NCI-H146 treated with DMSO at 0.1 percent for 48 hours (cell line): ENCODE data around the gene FRMD1.

Source experiments
- DNase-seq: peaks from one replicate; lab custom pipeline; 2025; ENCODE audit not compliant: unreplicated experiment; lab: John Stamatoyannopoulos, UW

FRMD1 gene

GRCh38 chr6:168031411-168031971 is 47.5 kb downstream of the FRMD1 start:
- DNase-seq: no peak

GRCh38 chr6:168030908-168031307 is 48.1 kb downstream of the FRMD1 start:
- no peak for DNase-seq

GRCh38 chr6:168030218-168030746 is 48.7 kb downstream of the FRMD1 start:
- DNase-seq: no peak

- DNase-seq: no peak
Measured at GRCh38 chr6:168029459-168030217, 49.4 kb downstream of the FRMD1 start.

GRCh38 chr6:168028181-168028580 is 50.8 kb downstream of the FRMD1 start:
- no peak for DNase-seq

- DNase-seq: no peak
Measured at GRCh38 chr6:168027521-168027920, 51.5 kb downstream of the FRMD1 start.

- no peak for DNase-seq
Measured at GRCh38 chr6:168026925-168027324, 52.1 kb downstream of the FRMD1 start.

- DNase-seq: no peak
Measured at GRCh38 chr6:168025831-168026710, 52.9 kb downstream of the FRMD1 start.

- no peak for DNase-seq
Measured at GRCh38 chr6:168024951-168025510, 54.0 kb downstream of the FRMD1 start.

- no peak for DNase-seq
Measured at GRCh38 chr6:168022488-168023321, 56.3 kb downstream of the FRMD1 start.

- DNase-seq: no peak
Measured at GRCh38 chr6:168021581-168021980, 57.4 kb downstream of the FRMD1 start.

GRCh38 chr6:168020242-168020641 is 58.8 kb downstream of the FRMD1 start:
- no peak for DNase-seq

GRCh38 chr6:168018664-168019063 is 60.3 kb downstream of the FRMD1 start:
- no peak for DNase-seq

- DNase-seq: no peak
Measured at GRCh38 chr6:168017629-168018028, 61.4 kb downstream of the FRMD1 start.

- DNase-seq: no peak
Measured at GRCh38 chr6:168016721-168017525, 62.1 kb downstream of the FRMD1 start.

- DNase-seq: no peak
Measured at GRCh38 chr6:168016176-168016620, 62.8 kb downstream of the FRMD1 start.

GRCh38 chr6:168015482-168016175 is 63.4 kb downstream of the FRMD1 start:
- DNase-seq: no peak

GRCh38 chr6:168015009-168015408 is 64.0 kb downstream of the FRMD1 start:
- DNase-seq: no peak

- DNase-seq: no peak
Measured at GRCh38 chr6:168014428-168014827, 64.6 kb downstream of the FRMD1 start.
